ENCODE data around the gene LIPC.

Gene LIPC

GRCh38 chr15:58462973-58463663 is 31.3 kb downstream of the LIPC start:
- no peak for DNase-seq (ENCODE audit: low read depth)
- TF ChIP-seq CTCF (IDR thresholded peaks at IDR 0.05; ENCODE audit: low read length, missing control alignments) = no peak
- H3K4me3 ChIP-seq (replicated peaks; ENCODE audit: low read depth, low read length) = no peak overlapping the region

- H3K4me3 ChIP-seq (replicated peaks; ENCODE audit: low read depth, low read length) = no peak overlapping the region
- TF ChIP-seq CTCF (IDR thresholded peaks at IDR 0.05; ENCODE audit: low read length, missing control alignments) = no peak
- DNase-seq (ENCODE audit: low read depth) = no peak
These were observed 32.2 kb downstream of the LIPC start for GRCh38 chr15:58463815-58464650.

- no peak for TF ChIP-seq CTCF (IDR thresholded peaks at IDR 0.05; ENCODE audit: low read length, missing control alignments)
- DNase-seq (ENCODE audit: low read depth) = no peak
These were observed 33.3 kb downstream of the LIPC start for GRCh38 chr15:58465070-58465469.

GRCh38 chr15:58465866-58466517 is 34.2 kb downstream of the LIPC start:
- H3K4me3 ChIP-seq (replicated peaks; ENCODE audit: low read depth, low read length) = no peak overlapping the region
- DNase-seq (ENCODE audit: low read depth) = no peak
- no peak for TF ChIP-seq CTCF (IDR thresholded peaks at IDR 0.05; ENCODE audit: low read length, missing control alignments)

More at GRCh38 chr15:58465070-58465469, 33.3 kb downstream of the LIPC start:
- no peak overlapping the region for H3K4me3 ChIP-seq (replicated peaks; ENCODE audit: low read depth, low read length)

GRCh38 chr15:58466566-58466965 is 34.8 kb downstream of the LIPC start:
- TF ChIP-seq CTCF (IDR thresholded peaks at IDR 0.05; ENCODE audit: low read length, missing control alignments) = no peak
- no peak for DNase-seq (ENCODE audit: low read depth)
- H3K4me3 ChIP-seq (replicated peaks; ENCODE audit: low read depth, low read length) = no peak overlapping the region

- DNase-seq (ENCODE audit: low read depth) = no peak
- TF ChIP-seq CTCF (IDR thresholded peaks at IDR 0.05; ENCODE audit: low read length, missing control alignments) = no peak
These were observed 35.4 kb downstream of the LIPC start for GRCh38 chr15:58467121-58467721.

More at GRCh38 chr15:58467121-58467721, 35.4 kb downstream of the LIPC start:
- no peak overlapping the region for H3K4me3 ChIP-seq (replicated peaks; ENCODE audit: low read depth, low read length)
